K562 (cell line): ENCODE data around the gene SCP2. TPM values are rescaled to one million over a fixed set of nuclear protein-coding genes. Genes with fewer than 3 reads are reported as not detected.
A peak's percentile ranks its signal among the peaks of the same experiment; 100 is the strongest.

Experiments used
- ATAC-seq: fragments of 200-7000 bp; cut with Tn5 transposase; 3 replicates; pipeline ENCODE4 v1.9.1; 2020; ENCODE audit warnings: moderate library complexity
- BruUV-seq: library from RNA; stranded (reverse); fragments of 400-500 nt; replicated peaks from 2 replicates; lab custom pipeline; 2021; lab: Mats Ljungman, UMichigan
- CTCF ChIA-PET: fragments of 300-600 bp; formaldehyde crosslinking; extraction: SDS; loops from one replicate; lab custom pipeline; 2021; ENCODE audit warnings: low intra/inter-chr PET ratio; lab: Yijun Ruan, JAX
- POLR2A ChIA-PET: fragments of 300-600, 350-650 bp; sonication (Branson Sonifier 250); formaldehyde crosslinking; extraction: SDS; loops from one replicate; lab custom pipeline; 2021; ENCODE audit warnings: antibody characterized with exemption, inconsistent platforms; lab: Yijun Ruan, JAX
- DNase-seq, 4 experiments: peaks; one replicate each; pipeline versions ENCODE4 v3.0.0 to v3.0.0-alpha.2; 2011 to 2018; ENCODE audit warnings: low spot score in 3 of 4, mixed read lengths in 3 of 4; ENCODE audit errors: extremely low read depth in 1 of 4
- FAIRE-seq: peaks from 2 replicates; lab custom pipeline; 2011; peaks lifted over from hg19 to GRCh38; lab: Jason Lieb, UNC
- H2AFZ ChIP-seq: 2 replicates; pipeline ENCODE4 v1.6.0; 2011; ENCODE audit warnings: low read depth, low read length, control low read depth, inconsistent platforms
- H3K27ac ChIP-seq: fragments of 200-600 bp; 3 replicates; pipeline ENCODE4 v1.8.0; 2011; ENCODE audit warnings: low read depth, mild to moderate bottlenecking, control low read depth, inconsistent platforms, low read length, moderate library complexity, mixed read lengths; ENCODE audit errors: extremely low read depth
- H3K27me3 ChIP-seq, 2 experiments: fragments of 300-600 bp in 1 of 2; 2 replicates in 1 of 2; 3 replicates in 1 of 2; pipeline versions ENCODE4 v1.6.0 to v1.8.0; 2011; ENCODE audit warnings: inconsistent platforms in 2 of 2, low read length in 2 of 2, mild to moderate bottlenecking in 1 of 2, mixed read lengths in 1 of 2, moderate library complexity in 1 of 2; ENCODE audit not compliant: control insufficient read depth in 2 of 2, insufficient read depth in 2 of 2
- H3K36me3 ChIP-seq: fragments of 300-600 bp; 3 replicates; pipeline ENCODE4 v1.8.0; 2011; ENCODE audit warnings: mild to moderate bottlenecking, low read length, inconsistent platforms; ENCODE audit not compliant: control insufficient read depth, insufficient read depth
- H3K4me1 ChIP-seq, 2 experiments: fragments of 200-600 bp in 1 of 2; replicated peaks in 1 of 2; 2 replicates in 1 of 2; 3 replicates in 1 of 2; pipeline versions ENCODE4 v1.5.1 to v1.8.0; 2011; ENCODE audit warnings: inconsistent platforms in 2 of 2, low read length in 2 of 2, mild to moderate bottlenecking in 1 of 2, mixed read lengths in 1 of 2, moderate library complexity in 1 of 2; ENCODE audit not compliant: control insufficient read depth in 2 of 2, insufficient read depth in 2 of 2
- H3K4me2 ChIP-seq: 2 replicates; pipeline ENCODE4 v1.6.1; 2011; ENCODE audit warnings: low read length, control low read depth, inconsistent platforms, mixed read lengths; ENCODE audit not compliant: insufficient read depth
- H3K4me3 ChIP-seq: fragments of 200-600 bp; sonication (generic), shearing (Covaris generic); 2 replicates; pipeline ENCODE4 v1.5.1; 2016; ENCODE audit warnings: control low read depth, inconsistent platforms
- H3K79me2 ChIP-seq: fragments of 200-600 bp; 3 replicates; pipeline ENCODE4 v1.8.0; 2011; ENCODE audit warnings: low read length, inconsistent platforms; ENCODE audit not compliant: control insufficient read depth, insufficient read depth
- H3K9ac ChIP-seq, 2 experiments: 2 replicates each; pipeline versions ENCODE4 v1.6.0 to v1.6.1; 2011; ENCODE audit warnings: low read depth in 2 of 2, low read length in 2 of 2, control low read depth in 1 of 2, inconsistent platforms in 1 of 2, mild to moderate bottlenecking in 1 of 2, mixed read lengths in 1 of 2; ENCODE audit not compliant: insufficient read depth in 1 of 2
- H3K9me1 ChIP-seq: one replicate; pipeline ENCODE4 v1.6.0; 2011; ENCODE audit warnings: inconsistent platforms, mild to moderate bottlenecking, low read length, moderate library complexity; ENCODE audit not compliant: control insufficient read depth, insufficient read depth
- H3K9me3 ChIP-seq: replicated peaks from 2 replicates; pipeline ENCODE4 v1.5.1; 2011; ENCODE audit warnings: low read depth, low read length, inconsistent platforms; ENCODE audit not compliant: control insufficient read depth, insufficient read depth
- H4K20me1 ChIP-seq: replicated peaks from 2 replicates; pipeline ENCODE4 v1.6.1; 2011; ENCODE audit warnings: low read length, inconsistent platforms, mixed read lengths; ENCODE audit not compliant: control insufficient read depth, insufficient read depth
- ZBTB33 ChIP-seq: sonication (generic); formaldehyde crosslinking; IDR thresholded peaks from 2 replicates; pipeline ENCODE4 v1.8.1; 2023; ENCODE audit warnings: mild to moderate bottlenecking, missing genetic modification reagents
- WGBS: fragments of 100-300 bp; shearing (Covaris generic); methylation state at CpG from one replicate; pipeline ENCODE4 v1.1.6; 2016; ENCODE audit warnings: low coverage, mixed read lengths; ENCODE audit not compliant: insufficient coverage; ENCODE audit errors: missing lambda C conversion rate; 5-methylcytosine and 5-hydroxymethylcytosine counted together
- in situ Hi-C: fragments of 300-500 bp; cut with MboI; formaldehyde crosslinking; loops from 4 replicates; pipeline ENCODE4 v1.15.0; 2018; ENCODE audit warnings: inconsistent platforms, mixed read lengths
- intact Hi-C: fragments of 100-400 bp; cut with micrococcal nuclease; formaldehyde crosslinking; loops from 2 replicates; pipeline ENCODE4 v1.14.2; 2022
- polyA plus RNA-seq, 8 experiments: library from polyadenylated mRNA; depleted of rRNA in 4 of 8; stranded (reverse) in 5 of 8; unstranded in 3 of 8; fragments of >200 nt; fragmentation: Nextera tagmentation in 2 of 8; fragmentation: Illumina TruSeq in 1 of 8; extraction: Ambion mirVana in 2 of 8; extraction: Trizol in 1 of 8; gene quantifications; 2 replicates each; pipeline versions ENCODE4 v1.2.1 to v1.2.3, GENCODE V29; 2011 to 2014; ENCODE audit warnings: inconsistent platforms in 1 of 8, missing spikeins in 1 of 8
- total RNA-seq, 7 experiments: library from RNA; depleted of rRNA in 6 of 7; stranded (reverse); fragments of >200 nt in 6 of 7; fragmentation: Illumina TruSeq in 2 of 7; extraction: Trizol in 2 of 7; gene quantifications; 2 replicates each; pipeline versions ENCODE4 v1.2.1 to v1.2.3, GENCODE V29; 2011 to 2021; ENCODE audit warnings: low replicate concordance in 1 of 7
- TF ChIP-seq, protein P1 (sequence below), 2 experiments: fragments of 450-650 bp in 1 of 2; sonication (generic) in 1 of 2; formaldehyde crosslinking in 1 of 2; IDR thresholded peaks; 2 replicates each; pipeline versions ENCODE4 v1.7.1 to v1.9.0; 2016 to 2022; ENCODE audit warnings: inconsistent platforms in 1 of 2, mild to moderate bottlenecking in 1 of 2, missing genetic modification reagents in 1 of 2

SCP2 gene
- total and polyA plus RNA-seq, 9 of the 15 experiments (the other 6 are each of a cell fraction or from before 2014, with no cell fraction given): 63.8 to 258 (median 106) TPM

GRCh38 chr1:53069663-53070327 is 142.7 kb downstream of the SCP2 start:
- peaks cover 14 to 33% of the 10 kb centered on the region in 2 experiments; a peak in 4 of 5 replicates for H3K27me3 ChIP-seq
- H3K9ac ChIP-seq: no peak overlapping the region
- H3K4me1 ChIP-seq: peaks cover 0 to 19% of the 10 kb centered on the region in 2 experiments; a peak in 2 of 5 replicates
- POLR2A ChIA-PET: interaction anchor here (1.1 kb wide), 1 partner anchor 10 kb away, joined by 6 read pairs; no protein-coding TSS in a partner anchor
- H2AFZ ChIP-seq: no peak overlapping the region
- CTCF ChIA-PET: no interaction called here
- TF ChIP-seq, protein P1, sequence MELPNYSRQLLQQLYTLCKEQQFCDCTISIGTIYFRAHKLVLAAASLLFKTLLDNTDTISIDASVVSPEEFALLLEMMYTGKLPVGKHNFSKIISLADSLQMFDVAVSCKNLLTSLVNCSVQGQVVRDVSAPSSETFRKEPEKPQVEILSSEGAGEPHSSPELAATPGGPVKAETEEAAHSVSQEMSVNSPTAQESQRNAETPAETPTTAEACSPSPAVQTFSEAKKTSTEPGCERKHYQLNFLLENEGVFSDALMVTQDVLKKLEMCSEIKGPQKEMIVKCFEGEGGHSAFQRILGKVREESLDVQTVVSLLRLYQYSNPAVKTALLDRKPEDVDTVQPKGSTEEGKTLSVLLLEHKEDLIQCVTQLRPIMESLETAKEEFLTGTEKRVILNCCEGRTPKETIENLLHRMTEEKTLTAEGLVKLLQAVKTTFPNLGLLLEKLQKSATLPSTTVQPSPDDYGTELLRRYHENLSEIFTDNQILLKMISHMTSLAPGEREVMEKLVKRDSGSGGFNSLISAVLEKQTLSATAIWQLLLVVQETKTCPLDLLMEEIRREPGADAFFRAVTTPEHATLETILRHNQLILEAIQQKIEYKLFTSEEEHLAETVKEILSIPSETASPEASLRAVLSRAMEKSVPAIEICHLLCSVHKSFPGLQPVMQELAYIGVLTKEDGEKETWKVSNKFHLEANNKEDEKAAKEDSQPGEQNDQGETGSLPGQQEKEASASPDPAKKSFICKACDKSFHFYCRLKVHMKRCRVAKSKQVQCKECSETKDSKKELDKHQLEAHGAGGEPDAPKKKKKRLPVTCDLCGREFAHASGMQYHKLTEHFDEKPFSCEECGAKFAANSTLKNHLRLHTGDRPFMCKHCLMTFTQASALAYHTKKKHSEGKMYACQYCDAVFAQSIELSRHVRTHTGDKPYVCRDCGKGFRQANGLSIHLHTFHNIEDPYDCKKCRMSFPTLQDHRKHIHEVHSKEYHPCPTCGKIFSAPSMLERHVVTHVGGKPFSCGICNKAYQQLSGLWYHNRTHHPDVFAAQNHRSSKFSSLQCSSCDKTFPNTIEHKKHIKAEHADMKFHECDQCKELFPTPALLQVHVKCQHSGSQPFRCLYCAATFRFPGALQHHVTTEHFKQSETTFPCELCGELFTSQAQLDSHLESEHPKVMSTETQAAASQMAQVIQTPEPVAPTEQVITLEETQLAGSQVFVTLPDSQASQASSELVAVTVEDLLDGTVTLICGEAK (IDR thresholded peaks at IDR 0.05): no peak
- TF ChIP-seq, protein P1 (CRISPR knock-in tag; IDR thresholded peaks at IDR 0.05): no peak
- TF ChIP-seq ZBTB33 (CRISPR knock-in tag): 0 out of 2 replicates have a peak, but pooled peaks have one; percentile 26
- H3K79me2 ChIP-seq: no peaks in the 10 kb centered on the region
- no peaks in the 10 kb centered on the region for H3K9me1 ChIP-seq
- FAIRE-seq: no peak
- ATAC-seq: no peak
- H3K9me3 ChIP-seq: no peaks in the 10 kb centered on the region
- no peak overlapping the region for H3K4me2 ChIP-seq
- intact Hi-C loops (loop anchor here (10.0 kb wide), 1 partner anchor 165 kb away; no protein-coding TSS in a partner anchor), in situ Hi-C loops (no loop called here)
- no peak for DNase-seq
- H3K27ac ChIP-seq: no peak overlapping the region
- WGBS: 22% methylated on average over 30 of the region's 31 CpGs
- H3K36me3 ChIP-seq: no peaks in the 10 kb centered on the region
- no TSS peak for BruUV-seq
- H4K20me1 ChIP-seq: no peaks in the 10 kb centered on the region
- H3K4me3 ChIP-seq: no peak overlapping the region
